OCI-LY1 (cell line): Measurements from ENCODE around the gene VPS37C.

Experiments used
- H2AFZ ChIP-seq: fragments of 200-600 bp; sonication (generic), shearing (Covaris generic); 2 replicates; pipeline ENCODE4 v1.6.0; 2014; ENCODE audit warnings: antibody characterized with exemption, mild to moderate bottlenecking, low read length
- H3F3A ChIP-seq: fragments of 200-600 bp; sonication (generic), shearing (Covaris generic); 2 replicates; pipeline ENCODE4 v1.6.0; 2014; ENCODE audit warnings: mild to moderate bottlenecking, antibody characterized with exemption, low read length, moderate library complexity; ENCODE audit not compliant: insufficient read depth
- H3K27ac ChIP-seq: fragments of 200-600 bp; sonication (generic); 2 replicates; pipeline ENCODE4 v1.5.1; 2014; ENCODE audit warnings: low read length, mixed run types, mild to moderate bottlenecking, low read depth; ENCODE audit not compliant: poor library complexity, severe bottlenecking
- H3K27me3 ChIP-seq: fragments of 200-600 bp; sonication (generic); 2 replicates; pipeline ENCODE4 v1.6.0; 2014; ENCODE audit warnings: antibody characterized with exemption, mild to moderate bottlenecking, low read length, moderate library complexity; ENCODE audit not compliant: insufficient read depth
- H3K36me3 ChIP-seq: fragments of 200-600 bp; sonication (generic); 2 replicates; pipeline ENCODE4 v1.6.1; 2014; ENCODE audit warnings: mild to moderate bottlenecking, antibody characterized with exemption, low read length, moderate library complexity, mixed read lengths; ENCODE audit not compliant: insufficient read depth
- H3K4me1 ChIP-seq: fragments of 200-600 bp; sonication (generic); 2 replicates; pipeline ENCODE4 v1.5.1; 2014; ENCODE audit warnings: mild to moderate bottlenecking, low read length, moderate library complexity; ENCODE audit not compliant: insufficient read depth, severe bottlenecking
- H3K4me2 ChIP-seq: fragments of 200-600 bp; sonication (generic), shearing (Covaris generic); 2 replicates; pipeline ENCODE4 v1.6.1; 2014; ENCODE audit warnings: low read length
- H3K4me3 ChIP-seq: fragments of 200-600 bp; sonication (generic); 2 replicates; pipeline ENCODE4 v1.5.1; 2014; ENCODE audit warnings: low read length, low read depth, mild to moderate bottlenecking, mixed read lengths; ENCODE audit not compliant: poor library complexity, severe bottlenecking
- H3K79me2 ChIP-seq: fragments of 200-600 bp; shearing (Covaris generic); 2 replicates; pipeline ENCODE4 v1.6.1; 2016; ENCODE audit warnings: mixed run types, low read length, mixed read lengths; ENCODE audit not compliant: insufficient read depth
- H3K9ac ChIP-seq: fragments of 200-600 bp; sonication (generic), shearing (Covaris generic); 2 replicates; pipeline ENCODE4 v1.6.1; 2014; ENCODE audit warnings: mild to moderate bottlenecking, low read length, mixed read lengths
- H3K9me2 ChIP-seq: fragments of 200-600 bp; sonication (generic), shearing (Covaris generic); 2 replicates; pipeline ENCODE4 v1.6.1; 2014; ENCODE audit warnings: low read depth, mild to moderate bottlenecking, low read length, mixed read lengths
- H3K9me3 ChIP-seq: fragments of 200-600 bp; shearing (Covaris generic); 2 replicates; pipeline ENCODE4 v1.6.1; 2014; ENCODE audit warnings: low read length, mixed read lengths
- H4K20me1 ChIP-seq: fragments of 200-600 bp; sonication (generic), shearing (Covaris generic); 2 replicates; pipeline ENCODE4 v1.6.0; 2016; ENCODE audit warnings: mild to moderate bottlenecking, low read length; ENCODE audit not compliant: insufficient read depth
- CTCF ChIP-seq: fragments of 200-600 bp; sonication (generic), shearing (Covaris generic); IDR thresholded peaks from 2 replicates; pipeline ENCODE4 v1.5.1; 2017; ENCODE audit warnings: mild to moderate bottlenecking, antibody characterized with exemption, low read length, moderate library complexity, mixed read lengths
- EZH2 ChIP-seq: fragments of 200-600 bp; sonication (generic), shearing (Covaris generic); IDR thresholded peaks from 2 replicates; pipeline ENCODE4 v1.8.0; 2017; ENCODE audit warnings: borderline replicate concordance, mixed run types, mild to moderate bottlenecking, antibody characterized with exemption, low read length, moderate library complexity, mixed read lengths

Gene VPS37C

GRCh38 chr11:61119055-61119454 lies 42.2 kb downstream of the VPS37C start:
- Histone ChIP-seq H3K9me2 (no peaks in the 10 kb centered on the region), H3K79me2 (no peaks in the 10 kb centered on the region), H3K4me1 (peaks cover 12% of the 10 kb centered on the region), H3K4me3 (no peak overlapping the region), H2AFZ (no peak overlapping the region), H3K9me3 (no peaks in the 10 kb centered on the region), H3K27me3 (no peaks in the 10 kb centered on the region), H3K9ac (no peak overlapping the region), H3K36me3 (no peaks in the 10 kb centered on the region), H3F3A (no peaks in the 10 kb centered on the region), H4K20me1 (no peaks in the 10 kb centered on the region), H3K4me2 (no peak overlapping the region), H3K27ac (no peak overlapping the region)
- no peak for TF ChIP-seq CTCF
- no peak for TF ChIP-seq EZH2

GRCh38 chr11:61118406-61118805 lies 42.8 kb downstream of the VPS37C start:
- no peaks in the 10 kb centered on the region for H3K36me3 ChIP-seq
- H3F3A ChIP-seq: no peaks in the 10 kb centered on the region
- TF ChIP-seq CTCF (no peak), EZH2 (no peak)
- no peak overlapping the region for H3K9ac ChIP-seq
- no peaks in the 10 kb centered on the region for H3K9me2 ChIP-seq
- no peak overlapping the region for H3K27ac ChIP-seq
- no peak overlapping the region for H3K4me3 ChIP-seq
- H3K27me3 ChIP-seq: no peaks in the 10 kb centered on the region
- H2AFZ ChIP-seq: no peak overlapping the region
- H3K4me2 ChIP-seq: no peak overlapping the region
- no peaks in the 10 kb centered on the region for H3K79me2 ChIP-seq
- no peaks in the 10 kb centered on the region for H4K20me1 ChIP-seq
- H3K4me1 ChIP-seq: peaks cover 12% of the 10 kb centered on the region
- H3K9me3 ChIP-seq: no peaks in the 10 kb centered on the region

GRCh38 chr11:61118004-61118403 lies 43.2 kb downstream of the VPS37C start:
- TF ChIP-seq EZH2 (no peak), CTCF (no peak)
- Histone ChIP-seq H3K36me3 (no peaks in the 10 kb centered on the region), H3K9me2 (no peaks in the 10 kb centered on the region), H4K20me1 (no peaks in the 10 kb centered on the region), H2AFZ (no peak overlapping the region), H3F3A (no peaks in the 10 kb centered on the region), H3K27ac (no peak overlapping the region), H3K27me3 (no peaks in the 10 kb centered on the region), H3K4me1 (peaks cover 12% of the 10 kb centered on the region), H3K4me2 (no peak overlapping the region), H3K9ac (no peak overlapping the region), H3K9me3 (no peaks in the 10 kb centered on the region), H3K79me2 (no peaks in the 10 kb centered on the region), H3K4me3 (no peak overlapping the region)
